AG09309 (cell line): Measurements from ENCODE around the gene CD96.

Experiments used
- DNase-seq: peaks from one replicate; pipeline ENCODE4 v3.0.0-alpha.2; 2010; ENCODE audit warnings: low read depth
- H3K4me3 ChIP-seq: 2 replicates; pipeline ENCODE4 v1.5.1; 2011; ENCODE audit warnings: mild to moderate bottlenecking, low read depth, low read length, moderate library complexity; ENCODE audit not compliant: control insufficient read depth
- CTCF ChIP-seq: IDR thresholded peaks from 2 replicates; pipeline ENCODE4 v1.5.1; 2011; ENCODE audit warnings: mild to moderate bottlenecking, low read depth, low read length, inconsistent platforms; ENCODE audit not compliant: insufficient read depth, control insufficient read depth; ENCODE audit errors: missing control alignments

CD96 gene

DNA sequence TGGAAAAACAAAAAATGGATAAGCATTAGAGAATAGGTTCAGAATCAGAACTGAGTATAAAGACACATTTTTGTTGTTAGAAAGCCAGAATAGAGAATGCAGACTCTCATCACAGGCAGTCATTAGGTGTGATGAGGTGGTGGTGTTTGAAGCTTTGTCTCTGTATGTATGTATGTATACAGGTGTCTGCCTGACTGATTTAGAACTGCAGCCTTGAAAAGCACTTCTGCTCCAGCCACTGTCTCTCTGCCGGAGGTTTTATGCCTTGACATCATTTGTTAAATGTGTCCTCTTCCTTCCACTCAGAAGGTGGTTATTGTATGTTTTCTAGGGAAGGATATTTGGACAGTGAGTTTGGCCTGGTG is 133.8 kb downstream of the CD96 start:
- no peak overlapping the region for H3K4me3 ChIP-seq
- TF ChIP-seq CTCF: no peak
- DNase-seq: no peak

DNA sequence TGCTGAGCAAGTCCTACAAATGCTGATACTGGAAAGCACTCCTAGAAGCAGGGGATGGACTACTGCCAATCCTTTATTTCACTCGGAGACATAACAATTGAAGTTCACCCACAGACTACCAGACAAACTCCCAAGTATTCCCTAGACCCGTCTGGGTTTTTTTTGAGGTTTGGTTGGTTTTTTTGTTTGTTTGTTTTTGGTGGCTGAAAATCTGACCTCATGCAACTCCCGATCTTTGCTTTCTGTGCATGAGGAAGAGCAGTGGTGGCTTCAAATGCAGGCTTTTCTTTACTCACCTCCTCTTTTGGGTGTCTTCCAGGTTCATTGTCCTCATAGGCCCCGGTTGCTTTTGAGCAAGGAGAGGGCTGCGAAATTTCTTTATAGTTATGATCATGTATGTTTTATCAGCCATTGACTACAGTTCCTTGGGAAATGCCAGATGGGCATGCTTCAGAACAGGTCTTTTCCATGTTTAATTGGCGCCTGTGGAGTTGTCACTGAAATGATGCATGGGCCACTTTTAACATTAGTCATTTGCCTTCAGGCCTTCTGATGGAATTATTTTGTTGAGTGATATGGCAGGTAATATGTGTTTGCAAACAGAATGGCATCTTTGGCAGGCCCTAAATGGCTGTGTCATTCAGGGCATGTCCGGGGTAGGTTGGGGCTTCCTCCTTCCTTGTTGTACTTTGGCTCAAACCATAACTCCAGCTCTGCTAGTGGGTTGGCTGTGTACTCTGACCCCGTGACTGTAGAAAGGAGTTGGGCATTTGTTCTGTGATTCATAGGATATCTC is 134.4 kb downstream of the CD96 start:
- TF ChIP-seq CTCF: no peak
- no peak for DNase-seq
- no peak overlapping the region for H3K4me3 ChIP-seq

GRCh38 chr3:111677007-111677392 is 135.0 kb downstream of the CD96 start:
- no peak overlapping the region for H3K4me3 ChIP-seq
- DNase-seq: no peak
- no peak for TF ChIP-seq CTCF

GRCh38 chr3:111681661-111682426 is 139.8 kb downstream of the CD96 start:
- no peak for TF ChIP-seq CTCF
- no peak for DNase-seq
- H3K4me3 ChIP-seq: no peak overlapping the region

DNA sequence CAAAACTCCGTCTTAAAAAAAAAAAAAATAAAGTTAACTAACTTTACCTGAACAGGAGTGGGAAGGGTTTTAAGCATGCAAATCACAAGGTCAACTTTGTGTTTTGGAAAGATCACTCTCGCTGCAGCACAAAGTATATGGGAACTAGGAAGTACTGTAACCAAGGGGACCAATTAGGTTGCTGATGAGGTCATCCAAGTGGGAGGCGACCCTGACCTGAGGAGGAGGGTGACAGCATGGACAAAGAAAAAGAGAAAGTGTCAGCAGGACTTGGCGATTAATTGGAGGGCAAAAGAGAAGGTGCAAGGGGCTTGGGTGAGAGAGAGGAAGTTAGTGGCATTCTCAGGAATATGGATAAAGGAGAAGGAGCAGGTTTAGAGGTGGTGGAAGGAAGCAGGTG is 142.6 kb downstream of the CD96 start:
- no peak for DNase-seq
- TF ChIP-seq CTCF: no peak
- no peak overlapping the region for H3K4me3 ChIP-seq

GRCh38 chr3:111688190-111688800 is 146.3 kb downstream of the CD96 start:
- DNase-seq: no peak
- TF ChIP-seq CTCF: no peak
- H3K4me3 ChIP-seq: no peak overlapping the region
